IMR-90 (cell line): Measurements from ENCODE around the gene SYT6. TPM values are rescaled to one million over a fixed set of nuclear protein-coding genes. Genes with fewer than 3 reads are reported as not detected.

Experiments
- polyA plus RNA-seq, 3 experiments: library from polyadenylated mRNA; depleted of rRNA; stranded (reverse); fragments of >200 nt; gene quantifications; 2 replicates each; pipeline ENCODE4 v1.2.3, GENCODE V29; 2012; ENCODE audit warnings: low replicate concordance in 1 of 3
- total RNA-seq: library from RNA; depleted of rRNA; stranded (reverse); fragments of >200 nt; gene quantifications from 2 replicates; pipeline ENCODE4 v1.2.3, GENCODE V29; 2012; rRNA removed

SYT6 gene
- total and polyA plus RNA-seq, 2 of the 4 experiments (the other 2 are of a cell fraction): not detected

Other genes starting within 250 kb of the SYT6 start
- gene AP4B1, start 249.1 kb downstream of the SYT6 start, total RNA-seq: 16.7 and 18.1 TPM in 2 replicates
- 11.7 and 15.6 TPM in 2 replicates for gene AP4B1, start 249.1 kb downstream of the SYT6 start, polyA plus RNA-seq (2012; rRNA removed)
- gene DCLRE1B, start 248.5 kb downstream of the SYT6 start, total RNA-seq: 6.1 TPM in 2 replicates
- gene DCLRE1B, start 248.5 kb downstream of the SYT6 start, polyA plus RNA-seq (2012; rRNA removed): 4.4 and 4.9 TPM in 2 replicates
- 25.3 and 33.9 TPM in 2 replicates for gene HIPK1, start 224.5 kb downstream of the SYT6 start, total RNA-seq
- 15.1 and 15.3 TPM in 2 replicates for gene HIPK1, start 224.5 kb downstream of the SYT6 start, polyA plus RNA-seq (2012; rRNA removed)
- gene OLFML3, start 174.4 kb downstream of the SYT6 start, total RNA-seq: 37.8 and 40.9 TPM in 2 replicates
- 66.6 and 71.3 TPM in 2 replicates for gene OLFML3, start 174.4 kb downstream of the SYT6 start, polyA plus RNA-seq (2012; rRNA removed)